ENCODE measurements around the gene TAPT1.
A peak's percentile ranks its signal among the peaks of the same experiment; 100 is the strongest.

The TAPT1 gene, protein sequence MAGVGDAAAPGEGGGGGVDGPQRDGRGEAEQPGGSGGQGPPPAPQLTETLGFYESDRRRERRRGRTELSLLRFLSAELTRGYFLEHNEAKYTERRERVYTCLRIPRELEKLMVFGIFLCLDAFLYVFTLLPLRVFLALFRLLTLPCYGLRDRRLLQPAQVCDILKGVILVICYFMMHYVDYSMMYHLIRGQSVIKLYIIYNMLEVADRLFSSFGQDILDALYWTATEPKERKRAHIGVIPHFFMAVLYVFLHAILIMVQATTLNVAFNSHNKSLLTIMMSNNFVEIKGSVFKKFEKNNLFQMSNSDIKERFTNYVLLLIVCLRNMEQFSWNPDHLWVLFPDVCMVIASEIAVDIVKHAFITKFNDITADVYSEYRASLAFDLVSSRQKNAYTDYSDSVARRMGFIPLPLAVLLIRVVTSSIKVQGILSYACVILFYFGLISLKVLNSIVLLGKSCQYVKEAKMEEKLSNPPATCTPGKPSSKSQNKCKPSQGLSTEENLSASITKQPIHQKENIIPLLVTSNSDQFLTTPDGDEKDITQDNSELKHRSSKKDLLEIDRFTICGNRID

DNA sequence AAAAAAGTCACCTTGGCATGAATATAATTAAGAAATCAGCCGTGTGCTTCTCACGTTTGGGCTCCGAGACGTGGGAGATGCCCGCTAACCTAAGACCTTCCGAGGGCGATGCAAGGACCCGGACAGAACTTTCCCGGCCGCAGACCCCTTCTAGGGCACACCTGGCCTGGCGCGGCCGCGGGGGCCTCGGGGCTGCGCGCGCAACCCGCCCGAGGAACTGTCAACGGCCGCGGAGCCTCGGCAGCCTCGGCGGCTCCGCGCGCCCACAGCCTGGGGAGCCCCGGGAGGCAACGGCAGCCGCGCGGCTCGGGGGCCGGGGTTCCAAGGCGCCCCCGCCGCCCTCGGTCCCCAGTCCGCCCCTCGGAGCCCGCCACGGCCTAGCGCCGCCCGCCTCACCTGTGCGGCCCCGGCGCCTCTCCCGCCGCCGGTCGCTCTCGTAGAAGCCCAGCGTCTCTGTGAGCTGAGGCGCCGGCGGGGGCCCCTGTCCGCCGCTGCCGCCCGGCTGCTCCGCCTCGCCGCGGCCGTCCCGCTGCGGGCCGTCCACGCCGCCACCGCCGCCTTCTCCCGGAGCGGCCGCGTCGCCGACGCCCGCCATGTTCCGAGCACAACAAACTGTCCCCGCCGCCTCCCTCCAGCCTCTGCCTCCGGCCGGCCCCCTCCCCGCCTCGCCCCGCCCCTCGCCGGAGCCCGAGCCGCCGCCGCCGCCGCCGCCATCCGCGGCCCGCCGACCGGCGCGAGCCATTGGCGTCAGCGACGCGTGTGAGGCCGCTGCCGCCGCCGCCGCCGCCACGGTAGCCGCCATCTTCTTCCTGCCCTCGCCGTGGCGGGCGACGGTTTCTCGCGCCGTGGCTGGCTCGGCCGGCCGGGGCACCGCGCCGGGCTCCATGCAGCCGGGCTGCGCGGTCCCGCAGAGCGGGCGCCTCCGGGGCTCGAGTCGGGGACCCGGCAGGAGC is at the start of gene TAPT1:
Gene TAPT1, minus strand, starts transcription at position 609 of the 953 bp plus-strand sequence. Its CDS starts 14 bp downstream, at position 595.
- Histone ChIP-seq H3K4me1 (ENCODE audit: control insufficient read depth, insufficient read depth, low read length) (no peaks in the 10 kb centered on the region), H3K27ac (ENCODE audit: extremely low read depth, low read depth, low read length) (peak within 1 kb of the TSS; percentile 95), H3K36me3 (ENCODE audit: control insufficient read depth in 2 of 2, insufficient read depth in 1 of 2, low read length in 2 of 2) (no peaks in the 10 kb centered on the region), H3K9me3 (ENCODE audit: control insufficient read depth, insufficient read depth, low read depth, low read length) (no peaks in the 10 kb centered on the region), H3K4me3 (ENCODE audit: low read depth, low read length) (peak within 1 kb of the TSS; percentile 63)
- TF ChIP-seq GLIS2 (tag by site-specific recombination; IDR thresholded peaks at IDR 0.05) (0 out of 2 replicates have a peak, but pooled peaks have one; percentile 13), ZNF354C (tag by site-specific recombination; IDR thresholded peaks at IDR 0.05; ENCODE audit: borderline replicate concordance, low read depth) (no peak), ZNF341 (tag by site-specific recombination; IDR thresholded peaks at IDR 0.05; ENCODE audit: low read depth) (no peak), ZNF157 (tag by site-specific recombination; IDR thresholded peaks at IDR 0.05) (no peak), KLF16 (tag by site-specific recombination; IDR thresholded peaks at IDR 0.05) (no peak), ZNF776 (tag by site-specific recombination; IDR thresholded peaks at IDR 0.05; ENCODE audit: borderline replicate concordance) (no peak), ZNF23 (tag by site-specific recombination; IDR thresholded peaks at IDR 0.05; ENCODE audit: borderline replicate concordance) (no peak), ZNF335 (tag by site-specific recombination; conservative IDR thresholded peaks at IDR 0.05) (peak; percentile 64; the same call in 1 of the 2 replicates), ZNF560 (tag by site-specific recombination; IDR thresholded peaks at IDR 0.05; ENCODE audit: borderline replicate concordance) (no peak), ZNF791 (tag by site-specific recombination; IDR thresholded peaks at IDR 0.05) (no peak), ZNF610 (tag by site-specific recombination; IDR thresholded peaks at IDR 0.05; ENCODE audit: borderline replicate concordance) (no peak)
- TF ChIP-seq, protein P1, sequence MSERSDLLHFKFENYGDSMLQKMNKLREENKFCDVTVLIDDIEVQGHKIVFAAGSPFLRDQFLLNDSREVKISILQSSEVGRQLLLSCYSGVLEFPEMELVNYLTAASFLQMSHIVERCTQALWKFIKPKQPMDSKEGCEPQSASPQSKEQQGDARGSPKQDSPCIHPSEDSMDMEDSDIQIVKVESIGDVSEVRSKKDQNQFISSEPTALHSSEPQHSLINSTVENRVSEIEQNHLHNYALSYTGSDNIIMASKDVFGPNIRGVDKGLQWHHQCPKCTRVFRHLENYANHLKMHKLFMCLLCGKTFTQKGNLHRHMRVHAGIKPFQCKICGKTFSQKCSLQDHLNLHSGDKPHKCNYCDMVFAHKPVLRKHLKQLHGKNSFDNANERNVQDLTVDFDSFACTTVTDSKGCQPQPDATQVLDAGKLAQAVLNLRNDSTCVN (tag by site-specific recombination; optimal IDR thresholded peaks at IDR 0.05), result peak; percentile 53
- TF ChIP-seq, protein P2, sequence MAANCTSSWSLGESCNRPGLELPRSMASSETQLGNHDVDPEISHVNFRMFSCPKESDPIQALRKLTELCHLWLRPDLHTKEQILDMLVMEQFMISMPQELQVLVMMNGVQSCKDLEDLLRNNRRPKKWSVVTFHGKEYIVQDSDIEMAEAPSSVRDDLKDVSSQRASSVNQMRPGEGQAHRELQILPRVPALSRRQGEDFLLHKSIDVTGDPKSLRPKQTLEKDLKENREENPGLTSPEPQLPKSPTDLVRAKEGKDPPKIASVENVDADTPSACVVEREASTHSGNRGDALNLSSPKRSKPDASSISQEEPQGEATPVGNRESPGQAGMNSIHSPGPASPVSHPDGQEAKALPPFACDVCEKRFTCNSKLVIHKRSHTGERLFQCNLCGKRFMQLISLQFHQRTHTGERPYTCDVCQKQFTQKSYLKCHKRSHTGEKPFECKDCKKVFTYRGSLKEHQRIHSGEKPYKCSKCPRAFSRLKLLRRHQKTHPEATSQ (tag by site-specific recombination; IDR thresholded peaks at IDR 0.05), result no peak
- TF ChIP-seq, protein P3, sequence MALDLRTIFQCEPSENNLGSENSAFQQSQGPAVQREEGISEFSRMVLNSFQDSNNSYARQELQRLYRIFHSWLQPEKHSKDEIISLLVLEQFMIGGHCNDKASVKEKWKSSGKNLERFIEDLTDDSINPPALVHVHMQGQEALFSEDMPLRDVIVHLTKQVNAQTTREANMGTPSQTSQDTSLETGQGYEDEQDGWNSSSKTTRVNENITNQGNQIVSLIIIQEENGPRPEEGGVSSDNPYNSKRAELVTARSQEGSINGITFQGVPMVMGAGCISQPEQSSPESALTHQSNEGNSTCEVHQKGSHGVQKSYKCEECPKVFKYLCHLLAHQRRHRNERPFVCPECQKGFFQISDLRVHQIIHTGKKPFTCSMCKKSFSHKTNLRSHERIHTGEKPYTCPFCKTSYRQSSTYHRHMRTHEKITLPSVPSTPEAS (tag by site-specific recombination; IDR thresholded peaks at IDR 0.05), result no peak
- TF ChIP-seq, protein P4, sequence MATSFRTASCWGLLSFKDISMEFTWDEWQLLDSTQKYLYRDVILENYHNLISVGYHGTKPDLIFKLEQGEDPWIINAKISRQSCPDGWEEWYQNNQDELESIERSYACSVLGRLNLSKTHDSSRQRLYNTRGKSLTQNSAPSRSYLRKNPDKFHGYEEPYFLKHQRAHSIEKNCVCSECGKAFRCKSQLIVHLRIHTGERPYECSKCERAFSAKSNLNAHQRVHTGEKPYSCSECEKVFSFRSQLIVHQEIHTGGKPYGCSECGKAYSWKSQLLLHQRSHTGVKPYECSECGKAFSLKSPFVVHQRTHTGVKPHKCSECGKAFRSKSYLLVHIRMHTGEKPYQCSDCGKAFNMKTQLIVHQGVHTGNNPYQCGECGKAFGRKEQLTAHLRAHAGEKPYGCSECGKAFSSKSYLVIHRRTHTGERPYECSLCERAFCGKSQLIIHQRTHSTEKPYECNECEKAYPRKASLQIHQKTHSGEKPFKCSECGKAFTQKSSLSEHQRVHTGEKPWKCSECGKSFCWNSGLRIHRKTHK (tag by site-specific recombination; IDR thresholded peaks at IDR 0.05), result no peak
- ChIA-PET CTCF (interaction anchor here (1.2 kb wide), 1 partner anchor 13 kb away, joined by 3 read pairs; no protein-coding TSS in a partner anchor), POLR2A (no interaction called here)

DNA sequence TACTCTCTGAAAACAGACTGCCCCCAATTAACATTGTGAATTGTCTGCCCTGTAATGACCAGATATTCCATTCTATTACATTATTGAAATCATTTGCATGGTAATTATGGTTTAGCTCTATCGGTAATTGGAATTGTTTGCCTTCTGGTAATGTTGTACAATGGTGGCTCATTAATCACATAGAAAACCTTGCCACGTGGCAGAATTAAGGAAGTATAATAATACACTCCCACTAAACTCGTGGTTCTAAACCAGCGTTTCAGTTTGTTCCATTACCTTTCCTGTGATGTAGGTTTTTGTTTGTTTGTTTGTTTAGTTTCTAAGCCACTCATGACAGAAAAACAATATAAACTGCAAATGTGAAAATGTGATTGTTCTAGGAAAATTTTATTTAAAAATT is 45.1 kb upstream of the TAPT1 start:
- H3K4me1 ChIP-seq (ENCODE audit: control insufficient read depth, insufficient read depth, low read length), result no peaks in the 10 kb centered on the region
- no peak overlapping the region for H3K27ac ChIP-seq (ENCODE audit: extremely low read depth, low read depth, low read length)
- ChIA-PET POLR2A (no interaction called here), CTCF (no interaction called here)
- H3K4me3 ChIP-seq (ENCODE audit: low read depth, low read length), result no peak overlapping the region
- no peaks in the 10 kb centered on the region for H3K36me3 ChIP-seq (ENCODE audit: control insufficient read depth in 2 of 2, insufficient read depth in 1 of 2, low read length in 2 of 2)
- no peaks in the 10 kb centered on the region for H3K9me3 ChIP-seq (ENCODE audit: control insufficient read depth, insufficient read depth, low read depth, low read length)
- TF ChIP-seq ZNF37A (tag by site-specific recombination; IDR thresholded peaks at IDR 0.05), result no peak
- no peak for TF ChIP-seq ZNF501 (tag by site-specific recombination; IDR thresholded peaks at IDR 0.05)
- no peak for TF ChIP-seq ZNF433 (tag by site-specific recombination; IDR thresholded peaks at IDR 0.05; ENCODE audit: low read depth)
- TF ChIP-seq ZNF112 (tag by site-specific recombination; IDR thresholded peaks at IDR 0.05), result no peak
- TF ChIP-seq SCRT1 (tag by site-specific recombination; IDR thresholded peaks at IDR 0.05; ENCODE audit: borderline replicate concordance), result no peak
- TF ChIP-seq ZBTB17 (tag by site-specific recombination; IDR thresholded peaks at IDR 0.05), result no peak
- TF ChIP-seq, protein P5, sequence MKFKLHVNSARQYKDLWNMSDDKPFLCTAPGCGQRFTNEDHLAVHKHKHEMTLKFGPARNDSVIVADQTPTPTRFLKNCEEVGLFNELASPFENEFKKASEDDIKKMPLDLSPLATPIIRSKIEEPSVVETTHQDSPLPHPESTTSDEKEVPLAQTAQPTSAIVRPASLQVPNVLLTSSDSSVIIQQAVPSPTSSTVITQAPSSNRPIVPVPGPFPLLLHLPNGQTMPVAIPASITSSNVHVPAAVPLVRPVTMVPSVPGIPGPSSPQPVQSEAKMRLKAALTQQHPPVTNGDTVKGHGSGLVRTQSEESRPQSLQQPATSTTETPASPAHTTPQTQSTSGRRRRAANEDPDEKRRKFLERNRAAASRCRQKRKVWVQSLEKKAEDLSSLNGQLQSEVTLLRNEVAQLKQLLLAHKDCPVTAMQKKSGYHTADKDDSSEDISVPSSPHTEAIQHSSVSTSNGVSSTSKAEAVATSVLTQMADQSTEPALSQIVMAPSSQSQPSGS (tag by site-specific recombination; IDR thresholded peaks at IDR 0.05; ENCODE audit: low read depth), result no peak
- TF ChIP-seq, protein P6, sequence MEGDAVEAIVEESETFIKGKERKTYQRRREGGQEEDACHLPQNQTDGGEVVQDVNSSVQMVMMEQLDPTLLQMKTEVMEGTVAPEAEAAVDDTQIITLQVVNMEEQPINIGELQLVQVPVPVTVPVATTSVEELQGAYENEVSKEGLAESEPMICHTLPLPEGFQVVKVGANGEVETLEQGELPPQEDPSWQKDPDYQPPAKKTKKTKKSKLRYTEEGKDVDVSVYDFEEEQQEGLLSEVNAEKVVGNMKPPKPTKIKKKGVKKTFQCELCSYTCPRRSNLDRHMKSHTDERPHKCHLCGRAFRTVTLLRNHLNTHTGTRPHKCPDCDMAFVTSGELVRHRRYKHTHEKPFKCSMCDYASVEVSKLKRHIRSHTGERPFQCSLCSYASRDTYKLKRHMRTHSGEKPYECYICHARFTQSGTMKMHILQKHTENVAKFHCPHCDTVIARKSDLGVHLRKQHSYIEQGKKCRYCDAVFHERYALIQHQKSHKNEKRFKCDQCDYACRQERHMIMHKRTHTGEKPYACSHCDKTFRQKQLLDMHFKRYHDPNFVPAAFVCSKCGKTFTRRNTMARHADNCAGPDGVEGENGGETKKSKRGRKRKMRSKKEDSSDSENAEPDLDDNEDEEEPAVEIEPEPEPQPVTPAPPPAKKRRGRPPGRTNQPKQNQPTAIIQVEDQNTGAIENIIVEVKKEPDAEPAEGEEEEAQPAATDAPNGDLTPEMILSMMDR (tag by site-specific recombination; IDR thresholded peaks at IDR 0.05), result no peak

Measured in HEK293 (cell line).